Activated naive CD4-positive, alpha-beta T cell treated with anti-CD3 and anti-CD28 coated beads, Interleukin-2, amount 50 U/mL, for 72 hours (primary cell): Measurements from ENCODE around the gene TPD52L1. TPM values are rescaled to one million over a fixed set of nuclear protein-coding genes. Genes with fewer than 3 reads are reported as not detected.
"Not testable (repeated sequence)": the region's sequence is repeated elsewhere in the genome, so short reads cannot be mapped to it uniquely, and the experiment has no call there.

Source experiments
- ATAC-seq, 2 donors: fragments of 150-1000 bp; cut with Tn5 transposase; 2 replicates each; pipeline ENCODE4 v1.10.0; 2021; ENCODE audit warnings: mild to moderate bottlenecking in 2 of 2, moderate library complexity in 2 of 2
- DNase-seq, 2 donors: peaks; one replicate each; pipeline ENCODE4 v3.0.0; 2021 to 2022; ENCODE audit warnings: low spot score in 2 of 2
- H3K27ac Mint-ChIP-seq, 2 donors: one replicate each; pipeline ENCODE4 v1.8.0; 2022; ENCODE audit warnings: mild to moderate bottlenecking in 2 of 2, mixed read lengths in 2 of 2
- H3K36me3 Mint-ChIP-seq, 2 donors: one replicate each; pipeline ENCODE4 v1.8.0; 2022; ENCODE audit warnings: mixed read lengths in 2 of 2
- H3K9me3 Mint-ChIP-seq, 2 donors: one replicate each; pipeline ENCODE4 v1.8.0; 2022; ENCODE audit warnings: mixed read lengths in 2 of 2
- total RNA-seq, 2 donors: library from RNA; stranded (reverse); gene quantifications; one replicate each; pipeline ENCODE4 v1.2.3, GENCODE V29; 2022

TPD52L1 gene
- total RNA-seq, 2 donors from 2014 or later: 0.87 to 1.6 TPM

- no peaks in the 10 kb centered on the region for H3K36me3 Mint-ChIP-seq
- DNase-seq (no peak), ATAC-seq (no peak)
- no peak overlapping the region for H3K27ac Mint-ChIP-seq
- H3K9me3 Mint-ChIP-seq: no peaks in the 10 kb centered on the region
These were observed 110.9 kb downstream of the TPD52L1 start for GRCh38 chr6:125264476-125264875.

GRCh38 chr6:125267806-125268523 is 114.4 kb downstream of the TPD52L1 start:
- Mint-ChIP-seq H3K36me3 (peaks cover 0 to 2% of the 10 kb centered on the region in 2 donors), H3K27ac (no peak overlapping the region), H3K9me3 (no peaks in the 10 kb centered on the region)
- no peak for DNase-seq
- ATAC-seq: no peak

- Mint-ChIP-seq H3K36me3 (peaks cover 4 to 5% of the 10 kb centered on the region in 2 donors), H3K9me3 (no peaks in the 10 kb centered on the region), H3K27ac (no peak overlapping the region)
- DNase-seq (no peak), ATAC-seq (no peak)
These were observed 115.2 kb downstream of the TPD52L1 start for GRCh38 chr6:125268765-125269164.

GRCh38 chr6:125269328-125269985 is 115.9 kb downstream of the TPD52L1 start:
- no peaks in the 10 kb centered on the region for H3K9me3 Mint-ChIP-seq
- ATAC-seq (no peak), DNase-seq (no peak)
- H3K27ac Mint-ChIP-seq: no peak overlapping the region
- H3K36me3 Mint-ChIP-seq: peaks cover 5 to 11% of the 10 kb centered on the region in 2 donors

GRCh38 chr6:125270380-125270779 is 116.8 kb downstream of the TPD52L1 start:
- Mint-ChIP-seq H3K27ac (no peak overlapping the region), H3K9me3 (no peaks in the 10 kb centered on the region), H3K36me3 (peaks cover 11 to 12% of the 10 kb centered on the region in 2 donors)
- no peak for ATAC-seq
- no peak for DNase-seq

- Mint-ChIP-seq H3K9me3 (no peaks in the 10 kb centered on the region), H3K36me3 (peaks cover 11 to 14% of the 10 kb centered on the region in 2 donors), H3K27ac (no peak overlapping the region)
- ATAC-seq (no peak), DNase-seq (no peak)
These were observed 118.0 kb downstream of the TPD52L1 start for GRCh38 chr6:125271486-125272159.

GRCh38 chr6:125273251-125273650 is 119.7 kb downstream of the TPD52L1 start:
- Mint-ChIP-seq H3K36me3 (peaks cover 11 to 18% of the 10 kb centered on the region in 2 donors), H3K9me3 (no peaks in the 10 kb centered on the region), H3K27ac (no peak overlapping the region)
- no peak for ATAC-seq
- DNase-seq: no peak

GRCh38 chr6:125273965-125274364 is 120.4 kb downstream of the TPD52L1 start:
- Mint-ChIP-seq H3K36me3 (peaks cover 17 to 21% of the 10 kb centered on the region in 2 donors), H3K9me3 (no peaks in the 10 kb centered on the region), H3K27ac (no peak overlapping the region)
- ATAC-seq (no peak), DNase-seq (no peak)

- Mint-ChIP-seq H3K27ac (no peak overlapping the region), H3K36me3 (peaks cover 22 to 25% of the 10 kb centered on the region in 2 donors), H3K9me3 (no peaks in the 10 kb centered on the region)
- DNase-seq (no peak), ATAC-seq (no peak)
These were observed 121.4 kb downstream of the TPD52L1 start for GRCh38 chr6:125274935-125275334.

- H3K27ac Mint-ChIP-seq: no peak overlapping the region
- peaks cover 25 to 28% of the 10 kb centered on the region in 2 donors for H3K36me3 Mint-ChIP-seq
- no peaks in the 10 kb centered on the region for H3K9me3 Mint-ChIP-seq
- ATAC-seq (no peak), DNase-seq (no peak)
These were observed 122.2 kb downstream of the TPD52L1 start for GRCh38 chr6:125275779-125276178.

- no peak overlapping the region for H3K27ac Mint-ChIP-seq
- peaks cover 0 to 5% of the 10 kb centered on the region in 2 donors for H3K9me3 Mint-ChIP-seq
- H3K36me3 Mint-ChIP-seq: peaks cover 44 to 45% of the 10 kb centered on the region in 2 donors
- no peak for DNase-seq
- no peak for ATAC-seq
These were observed 124.3 kb downstream of the TPD52L1 start for GRCh38 chr6:125277838-125278237.

GRCh38 chr6:125279961-125280360 is 126.4 kb downstream of the TPD52L1 start:
- ATAC-seq: peak in 1 of 2 donors; percentile 28
- Mint-ChIP-seq H3K36me3 (peaks cover 55 to 58% of the 10 kb centered on the region in 2 donors), H3K9me3 (peaks cover 0 to 9% of the 10 kb centered on the region in 2 donors), H3K27ac (no peak overlapping the region)
- DNase-seq: no peak

GRCh38 chr6:125280370-125281035 is 126.9 kb downstream of the TPD52L1 start:
- not testable (repeated sequence) for ATAC-seq, H3K9me3 Mint-ChIP-seq, DNase-seq, H3K27ac Mint-ChIP-seq
- H3K36me3 Mint-ChIP-seq: peaks cover 57 to 61% of the 10 kb centered on the region in 2 donors

GRCh38 chr6:125282470-125282869 is 128.9 kb downstream of the TPD52L1 start:
- DNase-seq, ATAC-seq: not testable (repeated sequence)
- peaks cover 71 to 81% of the 10 kb centered on the region in 2 donors for H3K36me3 Mint-ChIP-seq
- peaks cover 10 to 21% of the 10 kb centered on the region in 2 donors for H3K9me3 Mint-ChIP-seq
- peak overlapping the region in 1 of 2 donors; percentile 70 for H3K27ac Mint-ChIP-seq

GRCh38 chr6:125285353-125285752 is 131.8 kb downstream of the TPD52L1 start:
- peaks cover 75 to 93% of the 10 kb centered on the region in 2 donors for H3K36me3 Mint-ChIP-seq
- peaks cover 12 to 29% of the 10 kb centered on the region in 2 donors for H3K9me3 Mint-ChIP-seq
- ATAC-seq: no peak

GRCh38 chr6:125285936-125286335 is 132.4 kb downstream of the TPD52L1 start:
- no peak for DNase-seq
- H3K9me3 Mint-ChIP-seq: peaks cover 12 to 29% of the 10 kb centered on the region in 2 donors
- H3K36me3 Mint-ChIP-seq: peaks cover 70 to 91% of the 10 kb centered on the region in 2 donors
- no peak for ATAC-seq
- H3K27ac Mint-ChIP-seq: no peak overlapping the region

More at GRCh38 chr6:125285353-125285752, 131.8 kb downstream of the TPD52L1 start:
- no peak for DNase-seq
- no peak overlapping the region for H3K27ac Mint-ChIP-seq
